HepG2 (cell line): ENCODE measurements around the gene DDAH1. TPM values are rescaled to one million over a fixed set of nuclear protein-coding genes. Genes with fewer than 3 reads are reported as not detected.

Experiments
- ASH2L ChIP-seq: fragments of 300-600, 200-600 bp; sonication (generic); IDR thresholded peaks from 2 replicates; pipeline ENCODE4 v1.7.0; 2017; ENCODE audit warnings: low read depth, mild to moderate bottlenecking, moderate library complexity, mixed read lengths, low read length; ENCODE audit not compliant: insufficient read length
- REL ChIP-seq: sonication (generic); formaldehyde crosslinking; conservative IDR thresholded peaks from 2 replicates; pipeline ENCODE4 v1.8.0; 2022; ENCODE audit warnings: mild to moderate bottlenecking, missing genetic modification reagents, moderate library complexity
- SCMH1 ChIP-seq: sonication (generic); formaldehyde crosslinking; IDR thresholded peaks from 2 replicates; pipeline ENCODE4 v1.9.0; 2021; ENCODE audit warnings: missing genetic modification reagents, mild to moderate bottlenecking, borderline replicate concordance
- ZNF775 ChIP-seq: sonication (generic); formaldehyde crosslinking; IDR thresholded peaks from 2 replicates; pipeline ENCODE4 v1.4.0; 2020; ENCODE audit warnings: missing genetic modification reagents, mild to moderate bottlenecking, moderate library complexity, borderline replicate concordance
- polyA plus RNA-seq, 8 experiments: library from polyadenylated mRNA; depleted of rRNA in 3 of 8; stranded (reverse) in 7 of 8; unstranded in 1 of 8; fragments of >200 nt; fragmentation: Illumina TruSeq in 4 of 8; extraction: Trizol in 4 of 8; gene quantifications; 2 replicates each; pipeline versions ENCODE4 v1.2.1 to v1.2.3, GENCODE V29; 2011 to 2016; ENCODE audit warnings: low read depth in 4 of 8, missing spikeins in 1 of 8, mixed read lengths in 1 of 8; ENCODE audit not compliant: insufficient read depth in 1 of 8
- total RNA-seq, 5 experiments: library from RNA; depleted of rRNA; stranded (reverse); fragments of >200 nt; fragmentation: Illumina TruSeq; extraction: Trizol; gene quantifications; 2 replicates each; pipeline ENCODE4 v1.2.3, GENCODE V29; 2016; ENCODE audit warnings: low read depth in 1 of 5
- TF ChIP-seq, protein P1 (sequence below): sonication (generic); formaldehyde crosslinking; IDR thresholded peaks from 2 replicates; pipeline ENCODE4 v1.5.1; 2020; ENCODE audit warnings: missing genetic modification reagents, mild to moderate bottlenecking, borderline replicate concordance
- TF ChIP-seq, protein P2 (sequence below): sonication (generic); formaldehyde crosslinking; IDR thresholded peaks from 2 replicates; pipeline ENCODE4 v1.4.0; 2020; ENCODE audit warnings: mild to moderate bottlenecking, missing genetic modification reagents
- TF ChIP-seq, protein P3 (sequence below): sonication (generic); formaldehyde crosslinking; IDR thresholded peaks from 2 replicates; pipeline ENCODE4 v1.5.0; 2020; ENCODE audit warnings: missing genetic modification reagents
- TF ChIP-seq, protein P4 (sequence below): IDR thresholded peaks from 2 replicates; pipeline ENCODE4 v1.6.1; 2016; ENCODE audit warnings: missing compliant biosample characterization, missing genetic modification reagents, borderline replicate concordance
- TF ChIP-seq, protein P5 (sequence below): sonication (generic); formaldehyde crosslinking; IDR thresholded peaks from 2 replicates; pipeline ENCODE4 v1.4.0; 2020; ENCODE audit warnings: missing genetic modification reagents, borderline replicate concordance
- TF ChIP-seq, protein P6 (sequence below): sonication (generic); formaldehyde crosslinking; IDR thresholded peaks from 2 replicates; pipeline ENCODE4 v1.4.0; 2020; ENCODE audit warnings: missing genetic modification reagents, mild to moderate bottlenecking, borderline replicate concordance
- TF ChIP-seq, protein P7 (sequence below): IDR thresholded peaks from 2 replicates; pipeline ENCODE4 v1.6.1; 2016

The DDAH1 gene
- total and polyA plus RNA-seq, 2 of the 13 experiments (the other 11 are each of a cell fraction or from before 2014, with no cell fraction given): 39.7 to 64.4 TPM

DNA sequence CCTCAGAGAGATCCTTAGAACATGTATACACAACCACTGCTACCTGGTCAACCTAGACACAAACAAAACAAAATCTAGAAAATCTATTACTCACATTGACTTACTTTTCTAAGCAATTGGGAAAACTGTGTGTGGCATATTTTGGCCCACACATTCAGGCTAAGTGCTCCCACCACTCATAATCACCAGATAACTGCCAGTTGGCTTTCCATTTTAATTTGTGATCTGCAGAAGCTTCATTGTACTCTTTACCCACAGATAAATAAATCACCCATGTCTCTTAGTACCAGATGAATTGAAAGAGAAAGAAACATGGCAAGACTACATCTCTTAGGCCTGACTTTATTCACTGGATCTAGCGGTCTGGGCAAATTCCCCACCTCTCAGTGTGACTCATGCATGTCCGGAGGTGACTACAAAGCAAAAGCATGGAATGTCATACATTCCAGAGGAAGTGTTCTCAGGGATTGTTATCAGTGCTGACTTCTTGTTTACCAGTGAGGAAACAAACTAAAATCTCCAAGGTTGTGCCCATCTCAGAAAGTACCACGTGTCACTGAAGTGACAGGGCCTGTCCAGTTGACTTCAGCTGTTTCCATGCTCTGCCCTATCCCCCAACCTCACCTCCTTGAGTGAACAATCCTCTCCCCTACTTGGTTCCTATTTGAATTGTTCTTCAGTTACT lies 136.1 kb downstream of the DDAH1 start (continued):
- TF ChIP-seq, protein P1, sequence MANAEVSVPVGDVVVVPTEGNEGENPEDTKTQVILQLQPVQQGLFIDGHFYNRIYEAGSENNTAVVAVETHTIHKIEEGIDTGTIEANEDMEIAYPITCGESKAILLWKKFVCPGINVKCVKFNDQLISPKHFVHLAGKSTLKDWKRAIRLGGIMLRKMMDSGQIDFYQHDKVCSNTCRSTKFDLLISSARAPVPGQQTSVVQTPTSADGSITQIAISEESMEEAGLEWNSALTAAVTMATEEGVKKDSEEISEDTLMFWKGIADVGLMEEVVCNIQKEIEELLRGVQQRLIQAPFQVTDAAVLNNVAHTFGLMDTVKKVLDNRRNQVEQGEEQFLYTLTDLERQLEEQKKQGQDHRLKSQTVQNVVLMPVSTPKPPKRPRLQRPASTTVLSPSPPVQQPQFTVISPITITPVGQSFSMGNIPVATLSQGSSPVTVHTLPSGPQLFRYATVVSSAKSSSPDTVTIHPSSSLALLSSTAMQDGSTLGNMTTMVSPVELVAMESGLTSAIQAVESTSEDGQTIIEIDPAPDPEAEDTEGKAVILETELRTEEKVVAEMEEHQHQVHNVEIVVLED: no peak
- TF ChIP-seq, protein P2, sequence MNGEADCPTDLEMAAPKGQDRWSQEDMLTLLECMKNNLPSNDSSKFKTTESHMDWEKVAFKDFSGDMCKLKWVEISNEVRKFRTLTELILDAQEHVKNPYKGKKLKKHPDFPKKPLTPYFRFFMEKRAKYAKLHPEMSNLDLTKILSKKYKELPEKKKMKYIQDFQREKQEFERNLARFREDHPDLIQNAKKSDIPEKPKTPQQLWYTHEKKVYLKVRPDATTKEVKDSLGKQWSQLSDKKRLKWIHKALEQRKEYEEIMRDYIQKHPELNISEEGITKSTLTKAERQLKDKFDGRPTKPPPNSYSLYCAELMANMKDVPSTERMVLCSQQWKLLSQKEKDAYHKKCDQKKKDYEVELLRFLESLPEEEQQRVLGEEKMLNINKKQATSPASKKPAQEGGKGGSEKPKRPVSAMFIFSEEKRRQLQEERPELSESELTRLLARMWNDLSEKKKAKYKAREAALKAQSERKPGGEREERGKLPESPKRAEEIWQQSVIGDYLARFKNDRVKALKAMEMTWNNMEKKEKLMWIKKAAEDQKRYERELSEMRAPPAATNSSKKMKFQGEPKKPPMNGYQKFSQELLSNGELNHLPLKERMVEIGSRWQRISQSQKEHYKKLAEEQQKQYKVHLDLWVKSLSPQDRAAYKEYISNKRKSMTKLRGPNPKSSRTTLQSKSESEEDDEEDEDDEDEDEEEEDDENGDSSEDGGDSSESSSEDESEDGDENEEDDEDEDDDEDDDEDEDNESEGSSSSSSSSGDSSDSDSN (CRISPR knock-in tag): no peak
- TF ChIP-seq, protein P3, sequence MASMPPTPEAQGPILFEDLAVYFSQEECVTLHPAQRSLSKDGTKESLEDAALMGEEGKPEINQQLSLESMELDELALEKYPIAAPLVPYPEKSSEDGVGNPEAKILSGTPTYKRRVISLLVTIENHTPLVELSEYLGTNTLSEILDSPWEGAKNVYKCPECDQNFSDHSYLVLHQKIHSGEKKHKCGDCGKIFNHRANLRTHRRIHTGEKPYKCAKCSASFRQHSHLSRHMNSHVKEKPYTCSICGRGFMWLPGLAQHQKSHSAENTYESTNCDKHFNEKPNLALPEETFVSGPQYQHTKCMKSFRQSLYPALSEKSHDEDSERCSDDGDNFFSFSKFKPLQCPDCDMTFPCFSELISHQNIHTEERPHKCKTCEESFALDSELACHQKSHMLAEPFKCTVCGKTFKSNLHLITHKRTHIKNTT (CRISPR knock-in tag): no peak
- TF ChIP-seq, protein P4, sequence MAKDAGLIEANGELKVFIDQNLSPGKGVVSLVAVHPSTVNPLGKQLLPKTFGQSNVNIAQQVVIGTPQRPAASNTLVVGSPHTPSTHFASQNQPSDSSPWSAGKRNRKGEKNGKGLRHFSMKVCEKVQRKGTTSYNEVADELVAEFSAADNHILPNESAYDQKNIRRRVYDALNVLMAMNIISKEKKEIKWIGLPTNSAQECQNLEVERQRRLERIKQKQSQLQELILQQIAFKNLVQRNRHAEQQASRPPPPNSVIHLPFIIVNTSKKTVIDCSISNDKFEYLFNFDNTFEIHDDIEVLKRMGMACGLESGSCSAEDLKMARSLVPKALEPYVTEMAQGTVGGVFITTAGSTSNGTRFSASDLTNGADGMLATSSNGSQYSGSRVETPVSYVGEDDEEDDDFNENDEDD: peak; percentile 31; the same call in 1 of the 2 replicates
- TF ChIP-seq, protein P5, sequence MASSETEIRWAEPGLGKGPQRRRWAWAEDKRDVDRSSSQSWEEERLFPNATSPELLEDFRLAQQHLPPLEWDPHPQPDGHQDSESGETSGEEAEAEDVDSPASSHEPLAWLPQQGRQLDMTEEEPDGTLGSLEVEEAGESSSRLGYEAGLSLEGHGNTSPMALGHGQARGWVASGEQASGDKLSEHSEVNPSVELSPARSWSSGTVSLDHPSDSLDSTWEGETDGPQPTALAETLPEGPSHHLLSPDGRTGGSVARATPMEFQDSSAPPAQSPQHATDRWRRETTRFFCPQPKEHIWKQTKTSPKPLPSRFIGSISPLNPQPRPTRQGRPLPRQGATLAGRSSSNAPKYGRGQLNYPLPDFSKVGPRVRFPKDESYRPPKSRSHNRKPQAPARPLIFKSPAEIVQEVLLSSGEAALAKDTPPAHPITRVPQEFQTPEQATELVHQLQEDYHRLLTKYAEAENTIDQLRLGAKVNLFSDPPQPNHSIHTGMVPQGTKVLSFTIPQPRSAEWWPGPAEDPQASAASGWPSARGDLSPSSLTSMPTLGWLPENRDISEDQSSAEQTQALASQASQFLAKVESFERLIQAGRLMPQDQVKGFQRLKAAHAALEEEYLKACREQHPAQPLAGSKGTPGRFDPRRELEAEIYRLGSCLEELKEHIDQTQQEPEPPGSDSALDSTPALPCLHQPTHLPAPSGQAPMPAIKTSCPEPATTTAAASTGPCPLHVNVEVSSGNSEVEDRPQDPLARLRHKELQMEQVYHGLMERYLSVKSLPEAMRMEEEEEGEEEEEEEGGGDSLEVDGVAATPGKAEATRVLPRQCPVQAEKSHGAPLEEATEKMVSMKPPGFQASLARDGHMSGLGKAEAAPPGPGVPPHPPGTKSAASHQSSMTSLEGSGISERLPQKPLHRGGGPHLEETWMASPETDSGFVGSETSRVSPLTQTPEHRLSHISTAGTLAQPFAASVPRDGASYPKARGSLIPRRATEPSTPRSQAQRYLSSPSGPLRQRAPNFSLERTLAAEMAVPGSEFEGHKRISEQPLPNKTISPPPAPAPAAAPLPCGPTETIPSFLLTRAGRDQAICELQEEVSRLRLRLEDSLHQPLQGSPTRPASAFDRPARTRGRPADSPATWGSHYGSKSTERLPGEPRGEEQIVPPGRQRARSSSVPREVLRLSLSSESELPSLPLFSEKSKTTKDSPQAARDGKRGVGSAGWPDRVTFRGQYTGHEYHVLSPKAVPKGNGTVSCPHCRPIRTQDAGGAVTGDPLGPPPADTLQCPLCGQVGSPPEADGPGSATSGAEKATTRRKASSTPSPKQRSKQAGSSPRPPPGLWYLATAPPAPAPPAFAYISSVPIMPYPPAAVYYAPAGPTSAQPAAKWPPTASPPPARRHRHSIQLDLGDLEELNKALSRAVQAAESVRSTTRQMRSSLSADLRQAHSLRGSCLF (CRISPR knock-in tag): no peak
- TF ChIP-seq, protein P6, sequence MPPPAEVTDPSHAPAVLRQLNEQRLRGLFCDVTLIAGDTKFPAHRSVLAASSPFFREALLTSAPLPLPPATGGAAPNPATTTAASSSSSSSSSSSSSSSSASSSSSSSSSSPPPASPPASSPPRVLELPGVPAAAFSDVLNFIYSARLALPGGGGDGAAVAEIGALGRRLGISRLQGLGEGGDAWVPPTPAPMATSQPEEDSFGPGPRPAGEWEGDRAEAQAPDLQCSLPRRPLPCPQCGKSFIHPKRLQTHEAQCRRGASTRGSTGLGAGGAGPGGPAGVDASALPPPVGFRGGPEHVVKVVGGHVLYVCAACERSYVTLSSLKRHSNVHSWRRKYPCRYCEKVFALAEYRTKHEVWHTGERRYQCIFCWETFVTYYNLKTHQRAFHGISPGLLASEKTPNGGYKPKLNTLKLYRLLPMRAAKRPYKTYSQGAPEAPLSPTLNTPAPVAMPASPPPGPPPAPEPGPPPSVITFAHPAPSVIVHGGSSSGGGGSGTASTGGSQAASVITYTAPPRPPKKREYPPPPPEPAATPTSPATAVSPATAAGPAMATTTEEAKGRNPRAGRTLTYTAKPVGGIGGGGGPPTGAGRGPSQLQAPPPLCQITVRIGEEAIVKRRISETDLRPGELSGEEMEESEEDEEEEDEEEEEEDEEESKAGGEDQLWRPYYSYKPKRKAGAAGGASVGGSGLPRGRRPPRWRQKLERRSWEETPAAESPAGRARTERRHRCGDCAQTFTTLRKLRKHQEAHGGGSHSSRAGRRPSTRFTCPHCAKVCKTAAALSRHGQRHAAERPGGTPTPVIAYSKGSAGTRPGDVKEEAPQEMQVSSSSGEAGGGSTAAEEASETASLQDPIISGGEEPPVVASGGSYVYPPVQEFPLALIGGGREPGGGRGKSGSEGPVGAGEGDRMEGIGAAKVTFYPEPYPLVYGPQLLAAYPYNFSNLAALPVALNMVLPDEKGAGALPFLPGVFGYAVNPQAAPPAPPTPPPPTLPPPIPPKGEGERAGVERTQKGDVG (CRISPR knock-in tag): no peak
- TF ChIP-seq SCMH1 (CRISPR knock-in tag) (no peak), ASH2L (no peak), ZNF775 (no peak), REL (CRISPR knock-in tag) (no peak)
- TF ChIP-seq, protein P7, sequence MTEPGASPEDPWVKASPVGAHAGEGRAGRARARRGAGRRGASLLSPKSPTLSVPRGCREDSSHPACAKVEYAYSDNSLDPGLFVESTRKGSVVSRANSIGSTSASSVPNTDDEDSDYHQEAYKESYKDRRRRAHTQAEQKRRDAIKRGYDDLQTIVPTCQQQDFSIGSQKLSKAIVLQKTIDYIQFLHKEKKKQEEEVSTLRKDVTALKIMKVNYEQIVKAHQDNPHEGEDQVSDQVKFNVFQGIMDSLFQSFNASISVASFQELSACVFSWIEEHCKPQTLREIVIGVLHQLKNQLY: peak; percentile 98
